Keratinocyte (primary cell): Measurements from ENCODE around the gene COG5.

Experiments used
- EZH2 ChIP-seq: IDR thresholded peaks from one replicate; pipeline ENCODE4 v1.6.1; 2012; ENCODE audit warnings: inconsistent platforms, mild to moderate bottlenecking, low read length, moderate library complexity
- TF ChIP-seq, protein P1 (sequence below), 3 experiments: IDR thresholded peaks in 1 of 3; conservative IDR thresholded peaks in 1 of 3; optimal IDR thresholded peaks in 1 of 3; 2 replicates in 2 of 3; 3 replicates in 1 of 3; pipeline versions ENCODE3 to v1.5.1; 2011; ENCODE audit warnings: low read length in 3 of 3, mild to moderate bottlenecking in 3 of 3, moderate library complexity in 2 of 3, control low read depth in 1 of 3, inconsistent platforms in 1 of 3; ENCODE audit not compliant: insufficient read depth in 2 of 3; ENCODE audit errors: extremely low read depth in 1 of 3

DNA sequence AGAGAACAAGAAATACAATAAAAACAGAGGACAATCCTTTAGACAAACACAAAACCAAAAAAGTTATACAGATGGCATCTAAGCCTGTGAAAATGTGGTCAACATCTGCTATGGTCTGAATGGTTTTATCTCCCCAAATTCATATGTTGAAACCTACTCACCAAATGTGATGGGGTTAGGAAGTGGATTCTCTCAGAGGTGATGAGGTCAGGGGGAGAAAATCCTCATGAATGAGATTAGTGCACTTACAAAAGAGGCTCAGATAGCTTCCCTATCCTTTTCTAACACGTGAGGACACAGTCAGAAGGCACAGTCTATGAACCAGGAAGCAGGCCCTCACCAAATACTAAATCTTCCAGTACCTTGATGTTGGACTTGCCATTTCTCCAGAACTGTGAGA, 241.7 kb downstream of the COG5 start:
- TF ChIP-seq, protein P1, sequence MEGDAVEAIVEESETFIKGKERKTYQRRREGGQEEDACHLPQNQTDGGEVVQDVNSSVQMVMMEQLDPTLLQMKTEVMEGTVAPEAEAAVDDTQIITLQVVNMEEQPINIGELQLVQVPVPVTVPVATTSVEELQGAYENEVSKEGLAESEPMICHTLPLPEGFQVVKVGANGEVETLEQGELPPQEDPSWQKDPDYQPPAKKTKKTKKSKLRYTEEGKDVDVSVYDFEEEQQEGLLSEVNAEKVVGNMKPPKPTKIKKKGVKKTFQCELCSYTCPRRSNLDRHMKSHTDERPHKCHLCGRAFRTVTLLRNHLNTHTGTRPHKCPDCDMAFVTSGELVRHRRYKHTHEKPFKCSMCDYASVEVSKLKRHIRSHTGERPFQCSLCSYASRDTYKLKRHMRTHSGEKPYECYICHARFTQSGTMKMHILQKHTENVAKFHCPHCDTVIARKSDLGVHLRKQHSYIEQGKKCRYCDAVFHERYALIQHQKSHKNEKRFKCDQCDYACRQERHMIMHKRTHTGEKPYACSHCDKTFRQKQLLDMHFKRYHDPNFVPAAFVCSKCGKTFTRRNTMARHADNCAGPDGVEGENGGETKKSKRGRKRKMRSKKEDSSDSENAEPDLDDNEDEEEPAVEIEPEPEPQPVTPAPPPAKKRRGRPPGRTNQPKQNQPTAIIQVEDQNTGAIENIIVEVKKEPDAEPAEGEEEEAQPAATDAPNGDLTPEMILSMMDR (optimal IDR thresholded peaks at IDR 0.05 in 1 of 3, IDR thresholded peaks at IDR 0.05 in 1 of 3, conservative IDR thresholded peaks at IDR 0.05 in 1 of 3; ENCODE audit: extremely low read depth in 1 of 3, insufficient read depth in 2 of 3, low read length in 3 of 3) = no peak
- TF ChIP-seq EZH2 = no peak
